Neuronal stem cell (in vitro differentiated cells): ENCODE results near the gene LRP11.

Experiments used
- DNase-seq: peaks from one replicate; pipeline ENCODE4 v3.0.0-alpha.2; 2013; ENCODE audit warnings: low spot score
- H2AFZ ChIP-seq: one replicate; pipeline ENCODE4 v1.6.1; 2013; ENCODE audit warnings: mild to moderate bottlenecking, low read length, inconsistent platforms
- H2AK5ac ChIP-seq: 2 replicates; pipeline ENCODE4 v1.6.1; 2013; ENCODE audit warnings: low read depth, mild to moderate bottlenecking, inconsistent platforms, low read length, moderate library complexity, mixed read lengths
- H2BK120ac ChIP-seq: 2 replicates; pipeline ENCODE4 v1.6.1; 2013; ENCODE audit warnings: low read depth, mild to moderate bottlenecking, inconsistent platforms, low read length, moderate library complexity, mixed read lengths
- H2BK12ac ChIP-seq: one replicate; pipeline ENCODE4 v1.6.1; 2013; ENCODE audit warnings: low read length, inconsistent platforms
- H2BK15ac ChIP-seq: 2 replicates; pipeline ENCODE4 v1.6.1; 2013; ENCODE audit warnings: mild to moderate bottlenecking, low read length, inconsistent platforms, mixed read lengths
- H2BK5ac ChIP-seq: one replicate; pipeline ENCODE4 v1.6.1; 2013; ENCODE audit warnings: inconsistent platforms, mild to moderate bottlenecking, low read length, moderate library complexity
- H3K14ac ChIP-seq: one replicate; pipeline ENCODE4 v1.6.1; 2013; ENCODE audit warnings: low read length, inconsistent platforms
- H3K18ac ChIP-seq: 2 replicates; pipeline ENCODE4 v1.6.1; 2013; ENCODE audit warnings: low read length, inconsistent platforms
- H3K23ac ChIP-seq: 2 replicates; pipeline ENCODE4 v1.6.1; 2013; ENCODE audit warnings: low read depth, mild to moderate bottlenecking, mixed read lengths, low read length, inconsistent platforms; ENCODE audit not compliant: poor library complexity
- H3K27ac ChIP-seq: replicated peaks from 3 replicates; pipeline ENCODE4 v1.5.1; 2013; ENCODE audit warnings: low read length, inconsistent platforms
- H3K27me3 ChIP-seq, 3 experiments: 2 replicates each; pipeline ENCODE4 v1.6.1; 2013; ENCODE audit warnings: low read length in 3 of 3, mild to moderate bottlenecking in 2 of 3, inconsistent platforms in 1 of 3, low read depth in 1 of 3, mixed read lengths in 1 of 3, moderate library complexity in 1 of 3; ENCODE audit not compliant: control insufficient read depth in 3 of 3, insufficient read depth in 3 of 3
- H3K36me3 ChIP-seq, 2 donors: replicated peaks in 1 of 2; 2 replicates each; pipeline ENCODE4 v1.6.1; 2013; ENCODE audit warnings: low read length in 2 of 2; ENCODE audit not compliant: control insufficient read depth in 2 of 2, insufficient read depth in 2 of 2
- H3K4ac ChIP-seq: 2 replicates; pipeline ENCODE4 v1.6.1; 2013; ENCODE audit warnings: inconsistent platforms, mild to moderate bottlenecking, low read length, moderate library complexity
- H3K4me1 ChIP-seq, 2 donors: 1 replicate in 1 of 2; 2 replicates in 1 of 2; pipeline ENCODE4 v1.6.1; 2013; ENCODE audit warnings: low read length in 2 of 2, low read depth in 1 of 2; ENCODE audit not compliant: control insufficient read depth in 2 of 2, insufficient read depth in 1 of 2
- H3K4me2 ChIP-seq: one replicate; pipeline ENCODE4 v1.6.1; 2013; ENCODE audit warnings: mild to moderate bottlenecking, low read length, inconsistent platforms; ENCODE audit not compliant: insufficient read depth, poor library complexity, severe bottlenecking
- H3K4me3 ChIP-seq, 2 donors: 2 replicates each; pipeline ENCODE4 v1.5.1; 2013; ENCODE audit warnings: low read length in 2 of 2, mild to moderate bottlenecking in 2 of 2, inconsistent platforms in 1 of 2, moderate library complexity in 1 of 2
- H3K79me1 ChIP-seq: one replicate; pipeline ENCODE4 v1.6.1; 2013; ENCODE audit warnings: low read depth, mild to moderate bottlenecking, inconsistent platforms, low read length, moderate library complexity
- H3K9ac ChIP-seq: one replicate; pipeline ENCODE4 v1.6.1; 2013; ENCODE audit warnings: mild to moderate bottlenecking, low read depth, low read length, inconsistent platforms; ENCODE audit not compliant: poor library complexity
- H3K9me3 ChIP-seq, 2 donors: replicated peaks in 1 of 2; 2 replicates each; pipeline versions ENCODE3 to v1.6.1; 2013; ENCODE audit warnings: low read length in 2 of 2, mild to moderate bottlenecking in 2 of 2, inconsistent platforms in 1 of 2, low read depth in 1 of 2, mixed read lengths in 1 of 2, moderate library complexity in 1 of 2; ENCODE audit not compliant: control insufficient read depth in 2 of 2, insufficient read depth in 1 of 2
- H4K8ac ChIP-seq: one replicate; pipeline ENCODE4 v1.6.1; 2013; ENCODE audit warnings: low read depth, mild to moderate bottlenecking, inconsistent platforms, low read length, moderate library complexity
- H4K91ac ChIP-seq: one replicate; pipeline ENCODE4 v1.6.1; 2013; ENCODE audit warnings: low read length, low read depth, mild to moderate bottlenecking, inconsistent platforms; ENCODE audit not compliant: poor library complexity
- WGBS, 2 donors: extraction: QIAGEN DNeasy Blood & Tissue Kit; methylation state at CpG; one replicate each; pipeline ENCODE4 v1.1.7; 2013; ENCODE audit warnings: missing lambda C conversion rate in 2 of 2, mixed read lengths in 1 of 2; ENCODE audit not compliant: insufficient read length in 2 of 2, insufficient replicate concordance in 1 of 2; ENCODE audit errors: extremely low coverage in 2 of 2; 5-methylcytosine and 5-hydroxymethylcytosine counted together

LRP11 gene

DNA sequence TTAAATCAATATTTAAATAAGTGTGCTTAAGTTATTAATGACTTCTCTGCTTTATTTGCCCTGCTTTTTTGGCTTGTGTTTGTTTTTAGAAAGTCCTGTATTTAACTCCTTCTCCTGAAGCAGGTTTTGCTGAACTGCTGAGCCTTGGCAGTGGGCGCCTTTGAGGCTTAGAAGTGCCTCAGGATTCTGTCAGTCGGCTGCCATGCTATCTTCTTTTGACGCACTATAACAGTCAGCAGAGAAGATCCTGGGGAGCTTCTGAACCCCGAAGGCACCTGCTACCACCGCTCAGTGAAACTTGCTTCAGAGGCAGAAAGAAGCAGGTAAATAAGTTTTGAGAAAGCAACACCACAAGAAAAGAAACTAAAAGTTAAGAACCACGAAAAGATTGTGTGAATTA lies 92.2 kb downstream of the LRP11 start:
- H2BK120ac ChIP-seq, result no peak overlapping the region
- peaks cover 0 to 2% of the 10 kb centered on the region in 2 donors for H3K9me3 ChIP-seq
- H3K27me3 ChIP-seq, result no peaks in the 10 kb centered on the region
- no peak overlapping the region for H2BK5ac ChIP-seq
- no peak overlapping the region for H2BK15ac ChIP-seq
- no CpG with 5 or more reads among the region's 6 CpGs for WGBS, 2 donors
- H3K4me2 ChIP-seq, result no peak overlapping the region
- H2AK5ac ChIP-seq, result no peak overlapping the region
- DNase-seq, result no peak
- no peak overlapping the region for H3K27ac ChIP-seq
- H3K4me1 ChIP-seq, result no peaks in the 10 kb centered on the region
- no peaks in the 10 kb centered on the region for H3K79me1 ChIP-seq
- H2BK12ac ChIP-seq, result no peak overlapping the region
- H3K18ac ChIP-seq, result no peak overlapping the region
- H2AFZ ChIP-seq, result no peak overlapping the region
- H3K14ac ChIP-seq, result no peak overlapping the region
- H3K4me3 ChIP-seq, result no peak overlapping the region
- H4K8ac ChIP-seq, result no peak overlapping the region
- H3K36me3 ChIP-seq, result peaks cover 4 to 55% of the 10 kb centered on the region in 2 donors
- no peak overlapping the region for H3K9ac ChIP-seq
- no peak overlapping the region for H4K91ac ChIP-seq
- H3K23ac ChIP-seq, result no peak overlapping the region
- no peak overlapping the region for H3K4ac ChIP-seq

DNA sequence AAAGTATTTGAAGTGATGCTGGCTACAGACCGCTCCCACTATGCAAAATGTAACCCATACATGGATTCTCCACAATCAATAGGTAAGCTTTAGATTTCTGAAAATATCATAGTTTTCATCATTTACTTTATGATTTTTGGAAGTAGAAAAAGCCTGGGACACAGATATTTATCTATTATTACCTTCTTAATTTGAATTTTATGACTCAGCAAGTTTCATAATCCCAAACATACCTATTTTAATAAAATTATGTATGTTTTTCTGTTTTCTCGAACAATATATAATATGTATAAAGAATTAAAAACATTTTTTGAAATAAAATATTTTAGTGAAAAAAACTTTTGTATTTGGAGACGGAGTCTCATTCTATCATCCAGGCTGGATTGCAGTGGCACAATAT lies 93.0 kb downstream of the LRP11 start:
- H3K27me3 ChIP-seq, result no peaks in the 10 kb centered on the region
- no peak overlapping the region for H3K18ac ChIP-seq
- no peak overlapping the region for H3K9ac ChIP-seq
- H2BK15ac ChIP-seq, result no peak overlapping the region
- no peak overlapping the region for H3K27ac ChIP-seq
- H3K36me3 ChIP-seq, result peaks cover 4 to 54% of the 10 kb centered on the region in 2 donors
- H2BK12ac ChIP-seq, result no peak overlapping the region
- DNase-seq, result no peak
- H3K9me3 ChIP-seq, result peaks cover 0 to 7% of the 10 kb centered on the region in 2 donors
- no peak overlapping the region for H4K8ac ChIP-seq
- H3K23ac ChIP-seq, result no peak overlapping the region
- H2BK120ac ChIP-seq, result no peak overlapping the region
- no peak overlapping the region for H2AK5ac ChIP-seq
- WGBS, 2 donors, result no CpG with 5 or more reads among the region's 3 CpGs
- H3K4me2 ChIP-seq, result no peak overlapping the region
- H3K4me1 ChIP-seq, result no peaks in the 10 kb centered on the region
- no peak overlapping the region for H4K91ac ChIP-seq
- no peak overlapping the region for H3K4ac ChIP-seq
- no peak overlapping the region for H2AFZ ChIP-seq
- H2BK5ac ChIP-seq, result no peak overlapping the region
- H3K4me3 ChIP-seq, result no peak overlapping the region
- no peak overlapping the region for H3K14ac ChIP-seq
- H3K79me1 ChIP-seq, result no peaks in the 10 kb centered on the region

DNA sequence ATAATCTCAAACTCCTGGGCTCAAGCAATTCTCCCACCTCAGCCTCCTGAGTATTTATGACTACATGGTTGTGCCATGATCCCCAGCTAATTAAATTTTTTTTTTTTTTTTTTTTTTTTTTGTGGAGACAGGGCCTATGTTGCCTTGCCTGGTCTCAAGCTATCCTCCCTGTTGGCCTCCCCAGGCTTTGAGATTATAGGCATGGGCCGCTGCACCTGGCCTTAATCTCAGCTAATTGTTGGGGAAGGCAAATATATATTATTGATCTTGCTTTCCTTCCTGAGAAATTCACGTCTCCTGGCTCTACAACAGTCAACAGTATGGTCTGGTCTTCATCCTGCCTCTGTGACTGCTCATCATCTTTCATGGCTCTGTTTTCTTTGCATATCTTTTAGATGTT lies 94.5 kb downstream of the LRP11 start:
- DNase-seq, result no peak
- Histone ChIP-seq H3K14ac (no peak overlapping the region), H3K18ac (no peak overlapping the region), H3K4ac (no peak overlapping the region), H2AFZ (no peak overlapping the region), H4K91ac (no peak overlapping the region), H3K23ac (no peak overlapping the region), H3K79me1 (no peaks in the 10 kb centered on the region), H2AK5ac (no peak overlapping the region), H2BK120ac (no peak overlapping the region), H3K9ac (no peak overlapping the region), H3K4me2 (no peak overlapping the region), H3K27me3 (no peaks in the 10 kb centered on the region), H2BK5ac (no peak overlapping the region), H3K27ac (no peak overlapping the region), H3K36me3 (peaks cover 4 to 50% of the 10 kb centered on the region in 2 donors), H4K8ac (no peak overlapping the region), H2BK15ac (no peak overlapping the region), H3K4me3 (no peak overlapping the region), H3K4me1 (no peaks in the 10 kb centered on the region), H3K9me3 (peaks cover 0 to 16% of the 10 kb centered on the region in 2 donors), H2BK12ac (no peak overlapping the region)
- WGBS, 2 donors, result no CpG with 5 or more reads among the region's 2 CpGs
